NCI-H1694 treated with DMSO at 0.1 percent for 48 hours (cell line): ENCODE measurements around the gene TNFRSF17.
"Not testable (repeated sequence)": the region's sequence is repeated elsewhere in the genome, so short reads cannot be mapped to it uniquely, and the experiment has no call there.

ENCODE experiments used
- DNase-seq: peaks from one replicate; lab custom pipeline; 2025; lab: John Stamatoyannopoulos, UW

Gene TNFRSF17

GRCh38 chr16:11970292-11970691 is 5.3 kb downstream of the TNFRSF17 start:
- not testable (repeated sequence) for DNase-seq

DNA sequence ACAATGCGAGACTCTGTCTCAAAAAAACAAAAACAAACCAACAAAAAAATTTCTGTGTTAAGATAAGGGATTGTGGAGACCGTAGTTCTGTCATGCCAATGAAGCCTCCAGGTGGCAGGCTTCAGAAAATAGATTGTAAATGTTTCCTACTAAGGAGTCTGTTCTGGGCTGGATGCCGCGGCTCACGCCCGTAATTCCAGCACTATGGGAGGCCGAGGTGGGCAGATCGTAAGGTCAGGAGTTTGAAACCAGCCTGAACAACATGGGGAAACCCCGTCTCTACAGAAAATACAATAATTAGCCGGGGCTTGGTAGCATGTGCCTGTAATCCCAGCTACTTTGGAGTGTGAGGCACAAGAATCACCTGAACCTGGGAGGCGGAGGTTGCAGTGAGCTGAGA is 7.1 kb downstream of the TNFRSF17 start:
- no peak for DNase-seq

DNA sequence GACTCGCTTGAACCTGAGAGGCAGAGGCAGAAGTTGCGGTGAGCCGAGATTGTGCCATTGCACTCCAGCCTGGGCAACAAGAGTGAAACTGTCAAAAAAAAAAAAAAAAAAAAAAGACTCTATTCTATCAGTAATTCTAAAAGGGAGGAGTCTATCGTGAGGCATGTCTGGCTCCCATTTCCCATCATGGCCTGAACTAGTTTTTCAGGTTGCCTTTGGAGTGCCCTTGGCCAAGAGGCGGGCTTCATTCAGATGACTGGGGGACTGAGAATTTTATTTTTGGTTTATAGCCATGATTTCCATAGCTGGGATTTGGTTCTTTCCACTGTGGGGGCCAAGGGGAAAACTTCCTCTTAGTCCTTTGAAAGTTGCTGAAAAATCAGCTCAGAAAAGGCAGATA is 8.1 kb downstream of the TNFRSF17 start:
- no peak for DNase-seq

DNA sequence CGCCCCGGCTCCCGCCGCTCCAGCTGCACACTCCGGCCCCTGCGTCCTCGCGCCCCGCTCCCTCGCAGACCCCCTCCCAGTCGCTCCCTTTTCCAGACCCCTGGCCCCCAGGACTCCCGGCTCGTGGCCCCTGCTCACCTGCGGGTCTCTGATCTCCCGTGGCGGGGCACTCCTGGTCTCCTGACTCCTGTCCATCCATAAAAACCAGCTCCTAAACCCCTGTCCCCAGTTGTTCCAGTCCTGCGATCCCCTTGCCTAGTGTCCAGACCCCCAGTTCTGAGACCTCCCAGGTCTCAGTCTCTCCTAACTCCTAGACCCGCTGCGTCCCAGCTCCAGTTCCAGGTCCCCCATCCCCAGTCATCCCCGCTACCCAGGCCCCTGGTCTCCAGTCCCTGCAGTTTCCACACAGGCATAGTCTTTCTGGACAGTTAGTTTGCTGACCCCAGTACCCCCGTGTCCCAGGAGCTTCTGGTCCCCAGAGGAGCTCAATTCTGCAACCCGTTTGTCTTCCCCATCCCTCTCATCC is 11.9 kb downstream of the TNFRSF17 start:
- no peak for DNase-seq

- no peak for DNase-seq
Observed at GRCh38 chr16:11977376-11978041, 12.5 kb downstream of the TNFRSF17 start.

DNA sequence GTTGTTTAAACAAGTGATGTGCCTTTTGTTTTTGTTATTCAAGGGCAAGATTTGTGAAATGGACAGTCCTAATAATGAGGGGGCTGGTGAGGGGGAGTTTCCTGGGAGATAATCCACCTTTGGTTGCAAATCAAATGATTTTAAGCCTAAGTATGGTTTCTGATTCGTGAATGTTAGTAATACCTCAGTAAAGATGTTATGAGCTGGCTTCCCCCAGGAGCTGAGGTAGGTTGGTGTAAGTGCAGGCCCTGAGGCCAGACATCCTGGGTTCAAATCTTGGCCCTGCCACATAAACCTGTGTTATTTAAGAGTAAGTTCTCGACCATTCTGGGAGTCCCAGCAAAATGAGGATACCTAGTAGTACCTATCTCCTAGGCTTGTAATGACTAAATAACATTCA is 13.1 kb downstream of the TNFRSF17 start:
- no peak for DNase-seq

GRCh38 chr16:11979013-11979672 is 14.1 kb downstream of the TNFRSF17 start:
- DNase-seq: no peak

- DNase-seq: no peak
Observed at GRCh38 chr16:11980136-11980844, 15.3 kb downstream of the TNFRSF17 start.

- DNase-seq: no peak
Observed at GRCh38 chr16:11985250-11985649, 20.2 kb downstream of the TNFRSF17 start.

DNA sequence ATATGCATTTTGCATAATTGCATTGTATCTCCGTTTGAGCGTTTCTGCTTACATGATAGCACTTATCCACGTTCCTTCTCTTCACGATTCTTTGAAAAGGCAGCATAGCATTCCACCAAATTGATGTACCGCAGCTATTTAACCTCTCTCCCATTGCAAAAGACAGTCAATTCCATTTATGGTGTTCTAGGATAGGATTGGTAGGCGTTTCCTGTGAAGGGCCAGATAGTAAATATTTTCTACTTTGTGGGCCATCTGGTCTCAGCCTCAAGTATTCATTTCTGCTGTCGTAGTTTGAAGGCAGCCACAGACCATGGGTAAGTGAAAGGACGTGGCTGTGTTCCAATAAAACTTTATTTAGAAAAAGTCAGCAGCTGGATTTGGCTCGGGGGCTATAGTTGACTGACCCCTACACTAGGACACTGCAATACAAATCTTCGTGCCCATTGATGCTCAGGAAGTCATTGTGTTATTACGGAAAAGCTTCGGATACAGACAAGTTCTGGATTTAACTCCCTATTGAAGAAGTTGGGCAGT is 21.6 kb downstream of the TNFRSF17 start:
- no peak for DNase-seq

DNA sequence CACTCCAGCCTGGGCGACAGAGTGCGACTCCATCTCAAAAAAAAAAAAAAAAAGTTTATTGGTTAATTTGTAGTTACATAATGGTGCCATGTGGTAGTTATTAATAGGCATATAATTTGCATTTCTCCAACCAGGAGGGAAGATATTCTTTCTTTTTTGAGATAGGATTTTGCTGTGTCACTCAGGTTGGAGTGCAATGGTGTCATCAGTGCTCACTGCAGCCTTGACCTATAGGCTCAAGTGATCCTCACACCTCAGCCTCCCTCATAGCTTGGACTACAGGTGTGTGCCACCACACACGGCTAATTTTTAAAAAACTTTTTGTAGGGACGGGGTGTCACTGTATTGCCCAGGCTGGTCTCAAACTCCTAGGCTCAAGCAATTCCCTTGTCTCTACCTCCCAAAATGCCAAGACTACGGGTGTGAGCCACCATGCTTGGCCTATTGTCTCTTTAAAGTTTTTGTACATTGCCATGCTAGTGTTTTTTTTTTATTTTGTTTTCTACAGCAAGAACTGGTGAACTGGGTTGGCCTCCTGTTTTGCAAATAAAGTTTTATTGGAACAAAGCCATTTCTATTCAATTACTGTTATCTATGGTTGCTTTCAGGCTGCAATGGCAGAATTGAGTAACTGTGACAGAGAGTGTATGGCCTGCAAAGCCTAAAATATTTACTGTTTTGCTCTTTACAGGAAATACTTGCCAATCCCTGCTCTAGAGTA is 23.4 kb downstream of the TNFRSF17 start:
- DNase-seq: no peak

DNA sequence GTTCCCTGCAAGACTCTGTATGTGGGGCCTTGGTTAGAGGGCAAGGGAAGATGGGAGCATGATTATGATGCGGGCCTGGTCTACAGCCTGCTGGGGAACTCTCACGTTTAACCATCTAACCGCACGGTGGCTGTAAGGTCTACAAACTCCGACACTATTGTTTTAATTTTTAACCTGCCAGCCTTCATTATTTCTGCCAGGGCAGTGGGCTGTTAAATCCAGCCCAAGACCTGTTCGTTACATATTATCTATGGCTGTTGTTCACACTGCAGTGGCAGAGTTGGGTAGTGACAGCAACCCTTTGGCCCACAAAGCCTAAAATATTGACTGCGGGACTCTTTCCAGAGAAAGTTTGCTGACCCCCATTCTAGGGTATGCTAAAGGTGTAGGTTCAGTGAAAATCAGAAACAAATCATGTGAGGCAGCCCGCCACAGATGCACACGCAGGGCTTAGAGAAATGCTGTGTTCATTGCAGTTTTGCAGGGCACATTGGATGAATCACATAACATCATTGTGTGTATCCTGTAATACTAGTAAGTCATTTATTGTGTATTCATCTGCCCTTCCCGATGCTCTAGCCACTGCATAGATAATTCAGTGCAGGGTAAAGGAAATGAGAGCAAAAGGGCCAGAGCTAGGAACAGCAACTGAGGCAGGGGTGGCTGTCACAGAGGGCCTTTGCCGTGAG is 25.8 kb downstream of the TNFRSF17 start:
- no peak for DNase-seq

GRCh38 chr16:11992008-11992584 is 27.1 kb downstream of the TNFRSF17 start:
- no peak for DNase-seq

GRCh38 chr16:11992586-11993524 is 27.8 kb downstream of the TNFRSF17 start:
- DNase-seq: no peak

- DNase-seq: no peak
Observed at GRCh38 chr16:11994143-11995119, 29.4 kb downstream of the TNFRSF17 start.

DNA sequence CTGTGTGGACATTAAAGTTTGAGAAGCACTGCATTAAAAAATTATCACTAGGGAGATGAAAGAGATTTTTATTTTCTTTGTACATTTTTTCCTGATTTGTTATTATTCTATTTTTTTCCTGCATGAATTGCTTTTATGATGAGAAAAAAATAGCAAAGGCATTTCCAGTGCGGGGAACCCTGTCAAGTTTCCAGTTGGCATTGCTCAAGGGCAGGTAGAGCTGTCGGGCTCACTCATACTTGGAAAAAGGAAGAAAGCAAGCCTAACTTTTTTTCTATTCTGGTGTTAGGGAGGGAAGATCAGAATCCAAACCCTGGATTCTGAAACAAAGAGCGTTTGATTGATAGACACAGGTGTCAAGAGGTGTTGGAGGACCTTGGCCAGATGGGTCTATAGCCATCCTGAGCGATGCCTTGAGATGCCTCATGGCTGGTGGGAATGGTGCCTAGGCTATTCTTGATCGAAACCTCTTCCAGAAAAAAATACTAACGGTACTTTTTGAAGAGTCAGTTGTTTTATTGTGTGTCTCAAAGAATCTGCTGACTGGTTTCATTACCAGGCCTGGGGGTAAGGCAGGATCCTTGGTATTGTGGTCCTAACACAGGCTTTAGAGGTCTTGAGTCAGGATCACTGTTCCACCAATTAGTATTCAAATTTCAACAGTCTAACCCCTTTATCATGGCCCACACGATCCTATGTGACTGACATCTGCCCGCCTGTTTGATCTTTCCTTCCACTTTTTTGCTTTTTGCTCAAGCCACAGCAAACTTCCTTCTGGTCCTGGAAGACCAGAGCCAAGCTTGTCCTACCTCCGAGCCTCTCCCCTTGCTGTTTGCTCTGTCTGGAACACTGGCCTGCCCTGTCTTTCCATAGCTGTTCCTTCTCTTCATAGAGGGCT is 31.7 kb downstream of the TNFRSF17 start:
- no peak for DNase-seq

DNA sequence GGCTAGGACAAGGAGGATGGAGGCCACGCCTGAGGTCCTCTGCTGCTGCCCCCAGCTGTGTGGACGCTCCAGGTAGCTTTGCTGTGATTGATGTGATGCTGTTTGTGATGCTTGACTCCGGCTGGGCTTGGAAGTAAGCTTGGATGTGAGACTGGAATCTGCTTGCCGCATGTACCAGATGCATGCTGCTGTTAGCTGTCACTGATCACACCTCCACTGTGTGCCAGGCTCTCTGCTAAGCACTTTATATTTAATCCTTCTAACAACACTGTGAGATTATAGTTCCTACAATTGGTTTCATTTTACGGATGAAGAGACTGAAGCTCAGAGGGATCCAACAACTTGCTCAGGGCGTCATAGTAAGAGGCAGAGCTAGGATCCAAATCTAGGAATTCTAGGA is 35.0 kb downstream of the TNFRSF17 start:
- no peak for DNase-seq
